ENCODE results near the gene CHRM2.
"Not testable (repeated sequence)": the region's sequence is repeated elsewhere in the genome, so short reads cannot be mapped to it uniquely, and the experiment has no call there.

Gene CHRM2

GRCh38 chr7:136868496-136869000 lies at the start of gene CHRM2:
Gene CHRM2 (plus strand): TSS chr7:136868652. CDS start chr7:137014866, 146,214 bp downstream.
- DNase-seq = no peak

- not testable (repeated sequence) for DNase-seq
Observed at GRCh38 chr7:136831398-136831797, 37.1 kb upstream of the CHRM2 start.

- no peak for DNase-seq
Observed at GRCh38 chr7:136845899-136846465, 22.5 kb upstream of the CHRM2 start.

- DNase-seq = no peak
Observed at GRCh38 chr7:136847858-136848257, 20.6 kb upstream of the CHRM2 start.

- DNase-seq = no peak
Observed at GRCh38 chr7:136853654-136854053, 14.8 kb upstream of the CHRM2 start.

- no peak for DNase-seq
Observed at GRCh38 chr7:136857573-136857972, 10.9 kb upstream of the CHRM2 start.

GRCh38 chr7:136859803-136860202 lies 8.6 kb upstream of the CHRM2 start:
- no peak for DNase-seq

GRCh38 chr7:136865236-136865635 lies 3.2 kb upstream of the CHRM2 start:
- no peak for DNase-seq

GRCh38 chr7:136865777-136866176 lies 2.7 kb upstream of the CHRM2 start:
- no peak for DNase-seq

GRCh38 chr7:136869001-136869961 lies 829 bp downstream of the CHRM2 start:
- DNase-seq = no peak

GRCh38 chr7:136869991-136870865 lies 1.8 kb downstream of the CHRM2 start:
- no peak for DNase-seq

- no peak for DNase-seq
Observed at GRCh38 chr7:136870866-136871487, 2.5 kb downstream of the CHRM2 start.

GRCh38 chr7:136874393-136875032 lies 6.1 kb downstream of the CHRM2 start:
- no peak for DNase-seq

GRCh38 chr7:136877509-136877908 lies 9.1 kb downstream of the CHRM2 start:
- DNase-seq = no peak

- no peak for DNase-seq
Observed at GRCh38 chr7:136877990-136878389, 9.5 kb downstream of the CHRM2 start.

GRCh38 chr7:136878878-136879277 lies 10.4 kb downstream of the CHRM2 start:
- DNase-seq = no peak

GRCh38 chr7:136883046-136883445 lies 14.6 kb downstream of the CHRM2 start:
- no peak for DNase-seq

- DNase-seq = no peak
Observed at GRCh38 chr7:136884492-136884891, 16.0 kb downstream of the CHRM2 start.

GRCh38 chr7:136887317-136887716 lies 18.9 kb downstream of the CHRM2 start:
- DNase-seq = no peak

- no peak for DNase-seq
Observed at GRCh38 chr7:136890399-136890798, 21.9 kb downstream of the CHRM2 start.

- no peak for DNase-seq
Observed at GRCh38 chr7:136891850-136892249, 23.4 kb downstream of the CHRM2 start.

- no peak for DNase-seq
Observed at GRCh38 chr7:136894789-136895188, 26.3 kb downstream of the CHRM2 start.

Measured in DMS 273 treated with DMSO at 0.1 percent for 48 hours (cell line).